GM12878 (cell line): Measurements from ENCODE around the gene CHRM4. TPM values are rescaled to one million over a fixed set of nuclear protein-coding genes. Genes with fewer than 3 reads are reported as not detected.

Experiments used
- ATAC-seq: fragments of 200-7000 bp; cut with Tn5 transposase; 3 replicates; pipeline ENCODE4 v1.9.1; 2020; ENCODE audit warnings: mild to moderate bottlenecking, moderate library complexity
- BruUV-seq: library from RNA; stranded (reverse); fragments of 400-500 nt; replicated peaks from 2 replicates; lab custom pipeline; 2021; lab: Mats Ljungman, UMichigan
- CTCF ChIA-PET: fragments of 300-600 bp; sonication (Branson Sonifier 250); formaldehyde crosslinking; extraction: SDS; loops from one replicate; lab custom pipeline; 2021; ENCODE audit warnings: inconsistent platforms; lab: Yijun Ruan, JAX
- POLR2A ChIA-PET: fragments of 350-600 bp; formaldehyde crosslinking; extraction: SDS; loops from one replicate; lab custom pipeline; 2021; ENCODE audit warnings: inconsistent platforms; lab: Charles Lee
- RAD21 ChIA-PET: fragments of 300-600 bp; sonication (Branson Sonifier 250); formaldehyde crosslinking; loops from one replicate; lab custom pipeline; 2023; ENCODE audit warnings: antibody characterized with exemption; ENCODE audit not compliant: unreplicated experiment; lab: Charles Lee
- SMC1A ChIA-PET: fragments of 300-600 bp; sonication (Branson Sonifier 250); formaldehyde crosslinking; loops from one replicate; lab custom pipeline; 2023; ENCODE audit not compliant: unreplicated experiment, uncharacterized antibody; lab: Charles Lee
- DNase-seq: peaks from one replicate; pipeline ENCODE4 v3.0.0-alpha.2; 2011; ENCODE audit warnings: low read depth, low spot score
- FAIRE-seq: peaks from 3 replicates; lab custom pipeline; 2011; peaks lifted over from hg19 to GRCh38; lab: Jason Lieb, UNC
- H2AFZ ChIP-seq: 2 replicates; pipeline ENCODE4 v1.6.0; 2011; ENCODE audit warnings: low read depth, low read length, control low read depth; ENCODE audit not compliant: control insufficient read depth
- H3K27ac ChIP-seq: 2 replicates; pipeline ENCODE4 v1.5.1; 2011; ENCODE audit warnings: control low read depth; ENCODE audit not compliant: control insufficient read depth, insufficient read depth
- H3K27me3 ChIP-seq, 2 experiments: replicated peaks in 1 of 2; 2 replicates each; pipeline versions ENCODE4 v1.6.0 to v1.6.1; 2011; ENCODE audit warnings: low read length in 1 of 2; ENCODE audit not compliant: control insufficient read depth in 2 of 2, insufficient read depth in 2 of 2
- H3K36me3 ChIP-seq, 2 experiments: 2 replicates each; pipeline ENCODE4 v1.5.1; 2011; ENCODE audit warnings: low read length in 1 of 2; ENCODE audit not compliant: control insufficient read depth in 2 of 2, insufficient read depth in 2 of 2
- H3K4me1 ChIP-seq: 2 replicates; pipeline ENCODE4 v1.6.1; 2011; ENCODE audit warnings: mild to moderate bottlenecking, low read length, moderate library complexity, mixed read lengths; ENCODE audit not compliant: control insufficient read depth, insufficient read depth
- H3K4me2 ChIP-seq: 2 replicates; pipeline ENCODE4 v1.6.0; 2011; ENCODE audit warnings: control low read depth; ENCODE audit not compliant: control insufficient read depth, insufficient read depth
- H3K4me3 ChIP-seq: fragments of 200-600 bp; sonication (generic); 2 replicates; pipeline ENCODE4 v1.5.1; 2016
- H3K79me2 ChIP-seq: 2 replicates; pipeline ENCODE4 v1.6.0; 2011; ENCODE audit warnings: low read length; ENCODE audit not compliant: control insufficient read depth, insufficient read depth
- H3K9ac ChIP-seq: 2 replicates; pipeline ENCODE4 v1.8.0; 2011; ENCODE audit warnings: low read length, control low read depth, mixed read lengths; ENCODE audit not compliant: control insufficient read depth, insufficient read depth
- H3K9me3 ChIP-seq: replicated peaks from 3 replicates; pipeline ENCODE4 v1.5.1; 2011; ENCODE audit warnings: mild to moderate bottlenecking, low read length; ENCODE audit not compliant: control insufficient read depth, insufficient read depth
- H4K20me1 ChIP-seq: 2 replicates; pipeline ENCODE4 v1.6.0; 2011; ENCODE audit not compliant: control insufficient read depth, insufficient read depth
- BACH1 ChIP-seq: fragments of 450-650 bp; IDR thresholded peaks from 2 replicates; pipeline ENCODE4 v1.6.1; 2017; ENCODE audit warnings: mild to moderate bottlenecking, borderline replicate concordance
- EZH2 ChIP-seq: IDR thresholded peaks from 2 replicates; pipeline ENCODE4 v1.6.1; 2012; ENCODE audit warnings: low read depth, mild to moderate bottlenecking, control low read depth, inconsistent platforms, low read length, borderline replicate concordance; ENCODE audit not compliant: control insufficient read depth
- HDAC6 ChIP-seq: fragments of 200-600 bp; sonication (generic); IDR thresholded peaks from one replicate; pipeline ENCODE4 v1.8.0; 2017; ENCODE audit warnings: antibody characterized with exemption; ENCODE audit not compliant: unreplicated experiment
- MEF2A ChIP-seq: IDR thresholded peaks from 2 replicates; pipeline ENCODE4 v1.6.1; 2011; ENCODE audit warnings: low read depth, mild to moderate bottlenecking, low read length, moderate library complexity; ENCODE audit not compliant: insufficient read depth
- NBN ChIP-seq: fragments of 450-650 bp; IDR thresholded peaks from 2 replicates; pipeline ENCODE4 v1.6.1; 2016
- NKRF ChIP-seq: fragments of 450-650 bp; conservative IDR thresholded peaks from 2 replicates; pipeline ENCODE4 v1.6.1; 2017; ENCODE audit warnings: mild to moderate bottlenecking, moderate library complexity
- NR2C2 ChIP-seq: IDR thresholded peaks from 2 replicates; pipeline ENCODE4 v1.6.1; 2011; ENCODE audit warnings: borderline replicate concordance, low read depth; ENCODE audit not compliant: control insufficient read depth, insufficient read length
- SREBF1 ChIP-seq: IDR thresholded peaks from 2 replicates; pipeline ENCODE4 v1.6.1; 2012; ENCODE audit warnings: mild to moderate bottlenecking, low read length
- TARDBP ChIP-seq: IDR thresholded peaks from 2 replicates; pipeline ENCODE4 v1.6.1; 2016; ENCODE audit warnings: borderline replicate concordance
- TBL1XR1 ChIP-seq: IDR thresholded peaks from 2 replicates; pipeline ENCODE4 v1.6.1; 2012; ENCODE audit warnings: low read depth, low read length, improper control_type of control experiment
- TCF3 ChIP-seq: IDR thresholded peaks from 2 replicates; pipeline ENCODE4 v1.6.1; 2012; ENCODE audit warnings: low read depth, mild to moderate bottlenecking, low read length, borderline replicate concordance; ENCODE audit not compliant: insufficient read depth
- ZBTB40 ChIP-seq: fragments of 450-650 bp; IDR thresholded peaks from 2 replicates; pipeline ENCODE4 v1.6.1; 2016; ENCODE audit warnings: mild to moderate bottlenecking, moderate library complexity, borderline replicate concordance
- WGBS: methylation state at CpG from one replicate; pipeline ENCODE4 v1.1.6; 2016; ENCODE audit warnings: low lambda C conversion rate; ENCODE audit not compliant: insufficient replicate concordance, insufficient coverage; ENCODE audit errors: missing lambda C conversion rate; 5-methylcytosine and 5-hydroxymethylcytosine counted together
- in situ Hi-C: fragments of 300-500 bp; cut with MboI; formaldehyde crosslinking; loops from 9 replicates; pipeline ENCODE4 v1.14.3; 2018; ENCODE audit warnings: mixed read lengths
- intact Hi-C: fragments of 100-400 bp; cut with micrococcal nuclease; formaldehyde crosslinking; loops from one replicate; pipeline ENCODE4 v1.14.2; 2022; ENCODE audit not compliant: unreplicated experiment
- polyA plus RNA-seq, 11 experiments: library from polyadenylated mRNA; depleted of rRNA in 4 of 11; unstranded in 6 of 11; stranded (reverse) in 5 of 11; fragments of >200 nt; fragmentation: Nextera tagmentation in 4 of 11; fragmentation: Illumina TruSeq in 1 of 11; extraction: Ambion mirVana in 4 of 11; extraction: Trizol in 1 of 11; gene quantifications; 1 replicate in 1 of 11; 2 replicates in 10 of 11; pipeline versions ENCODE4 v1.2.1 to v1.2.3, GENCODE V29; 2011 to 2016; ENCODE audit warnings: inconsistent platforms in 2 of 11, missing spikeins in 2 of 11, low read depth in 1 of 11
- total RNA-seq, 4 experiments: library from RNA; depleted of rRNA in 3 of 4; stranded (reverse); fragments of >200 nt in 3 of 4; fragmentation: Illumina TruSeq in 1 of 4; extraction: Trizol in 1 of 4; gene quantifications; 2 replicates each; pipeline versions ENCODE4 v1.2.1 to v1.2.3, GENCODE V29; 2013 to 2021

The CHRM4 gene
- total and polyA plus RNA-seq, 10 of the 15 experiments (the other 5 are each of a cell fraction or from before 2014, with no cell fraction given) = 0.12 to 0.23 (median 0.13) TPM; not detected in 7

- FAIRE-seq (no peak), ATAC-seq (no peak), DNase-seq (no peak)
- SMC1A ChIA-PET = interaction anchor here (0.9 to 2.8 kb wide), 4 partner anchors 47 to 98 kb away, joined by 3 to 8 read pairs (median 4); no protein-coding TSS in a partner anchor
- in situ Hi-C loops = no loop called here
- CTCF ChIA-PET = interaction anchor here (0.8 to 1.5 kb wide), 4 partner anchors 12 to 98 kb away, joined by 3 to 8 read pairs (median 4); no protein-coding TSS in a partner anchor
- Histone ChIP-seq H3K9me3 (no peaks in the 10 kb centered on the region), H3K4me1 (peaks cover 4% of the 10 kb centered on the region; the same call in 1 of the 2 replicates), H2AFZ (no peak overlapping the region), H3K36me3 (peaks cover 19% of the 10 kb centered on the region in 2 experiments; a peak in 3 of 4 replicates), H3K4me2 (no peak overlapping the region), H4K20me1 (no peaks in the 10 kb centered on the region), H3K27me3 (no peaks in the 10 kb centered on the region), H3K4me3 (no peak overlapping the region)
- BruUV-seq = no TSS peak
- intact Hi-C loops = no loop called here
- TF ChIP-seq NKRF = no peak
- TF ChIP-seq EZH2 = no peak
- TF ChIP-seq NBN = no peak
- TF ChIP-seq TARDBP = no peak
- TF ChIP-seq SREBF1 = no peak
- TF ChIP-seq, all 136 proteins: peak for 0
- ChIA-PET RAD21 (no interaction called here), POLR2A (no interaction called here)
- no peak overlapping the region for H3K27ac ChIP-seq
- no peaks in the 10 kb centered on the region for H3K79me2 ChIP-seq
- H3K9ac ChIP-seq = no peak overlapping the region
Observed at GRCh38 chr11:46431211-46431610, 39.6 kb upstream of the CHRM4 start.

GRCh38 chr11:46429717-46430116, 38.1 kb upstream of the CHRM4 start:
- Histone ChIP-seq H3K9ac (no peak overlapping the region), H3K4me3 (no peak overlapping the region), H3K79me2 (no peaks in the 10 kb centered on the region), H3K4me2 (no peak overlapping the region), H3K4me1 (no peaks in the 10 kb centered on the region), H2AFZ (no peak overlapping the region), H3K27ac (no peak overlapping the region), H4K20me1 (no peaks in the 10 kb centered on the region), H3K27me3 (no peaks in the 10 kb centered on the region), H3K36me3 (peaks cover 16 to 17% of the 10 kb centered on the region in 2 experiments; a peak in 3 of 4 replicates), H3K9me3 (no peaks in the 10 kb centered on the region)
- ChIA-PET RAD21 (interaction anchor here (0.5 kb wide), 1 partner anchor 96 kb away, joined by 3 read pairs; no protein-coding TSS in a partner anchor), POLR2A (interaction anchor here (0.6 kb wide), 1 partner anchor 48 kb away, joined by 6 read pairs; no protein-coding TSS in a partner anchor), CTCF (interaction anchor here (1.0 to 1.4 kb wide), 2 partner anchors 16 to 99 kb away, joined by 3 to 6 read pairs; no protein-coding TSS in a partner anchor), SMC1A (interaction anchor here (0.8 to 1.0 kb wide), 2 partner anchors 48 to 49 kb away, joined by 3 to 4 read pairs; no protein-coding TSS in a partner anchor)
- intact Hi-C loops (no loop called here), in situ Hi-C loops (no loop called here)
- no peak for DNase-seq
- no peak for ATAC-seq
- TF ChIP-seq ZBTB40 (no peak), HDAC6 (no peak), NR2C2 (no peak), BACH1 (no peak), MEF2A (no peak), TCF3 (no peak), TBL1XR1 (no peak)
- FAIRE-seq = no peak
- no TSS peak for BruUV-seq
- 90% methylated on average over 3 of the region's 3 CpGs for WGBS
